HCT116 (cell line): ENCODE results near the gene SLC25A21. TPM values are rescaled to one million over a fixed set of nuclear protein-coding genes. Genes with fewer than 3 reads are reported as not detected.

ENCODE experiments used
- ATAC-seq: fragments of 200-7000 bp; cut with Tn5 transposase; 2 replicates; pipeline ENCODE4 v1.9.1; 2020; ENCODE audit warnings: mild to moderate bottlenecking, moderate library complexity
- BruUV-seq: library from RNA; stranded (reverse); fragments of 400-500 nt; replicated peaks from 2 replicates; lab custom pipeline; 2021; lab: Mats Ljungman, UMichigan
- CTCF ChIA-PET: fragments of 300-600 bp; sonication (Branson Sonifier 250); formaldehyde crosslinking; loops from one replicate; lab custom pipeline; 2021; ENCODE audit warnings: antibody characterized with exemption; lab: Charles Lee
- POLR2A ChIA-PET: fragments of 300-600, 350-600 bp; sonication (Branson Sonifier 250); formaldehyde crosslinking; loops from one replicate; lab custom pipeline; 2021; ENCODE audit warnings: antibody characterized with exemption; lab: Charles Lee
- RAD21 ChIA-PET, 2 experiments: fragments of 300-600 bp; sonication (Branson Sonifier 250); formaldehyde crosslinking; loops; one replicate each; lab custom pipeline; 2023; ENCODE audit warnings: low total read pairs in 2 of 2; ENCODE audit not compliant: uncharacterized antibody in 2 of 2, unreplicated experiment in 2 of 2, low non-redundant PET in 1 of 2; lab: Charles Lee
- DNase-seq: peaks from one replicate; pipeline ENCODE4 v3.0.0-alpha.2; 2010; ENCODE audit warnings: low read depth, low spot score
- H2AFZ ChIP-seq: fragments of 200-600 bp; shearing (Covaris generic), sonication (generic); 2 replicates; pipeline ENCODE4 v1.6.1; 2017; ENCODE audit warnings: low read depth, mixed run types, mixed read lengths, antibody characterized with exemption, low read length; ENCODE audit not compliant: poor library complexity, severe bottlenecking
- H3K27ac ChIP-seq: 2 replicates; pipeline ENCODE4 v1.5.1; 2012; ENCODE audit warnings: low read depth, low read length
- H3K27me3 ChIP-seq: fragments of 200-600 bp; sonication (generic); 2 replicates; pipeline ENCODE4 v1.6.1; 2016; ENCODE audit warnings: mixed run types, low read length, mixed read lengths; ENCODE audit not compliant: insufficient read depth
- H3K36me3 ChIP-seq, 2 experiments: fragments of 200-500 bp in 1 of 2; fragments of 200-600 bp in 1 of 2; sonication (Bioruptor generic) in 1 of 2; sonication (generic) in 1 of 2; 2 replicates each; pipeline versions ENCODE4 v1.5.1 to v1.6.1; 2014 to 2016; ENCODE audit warnings: low read length in 2 of 2, inconsistent platforms in 1 of 2, mixed read lengths in 1 of 2, mixed run types in 1 of 2; ENCODE audit not compliant: insufficient read depth in 2 of 2, control insufficient read depth in 1 of 2
- H3K4me1 ChIP-seq, 2 experiments: fragments of 200-600 bp in 1 of 2; sonication (generic) in 1 of 2; 2 replicates each; pipeline versions ENCODE4 v1.5.1 to v1.6.1; 2012 to 2017; ENCODE audit warnings: low read length in 2 of 2, inconsistent platforms in 1 of 2, mild to moderate bottlenecking in 1 of 2, mixed read lengths in 1 of 2, mixed run types in 1 of 2, moderate library complexity in 1 of 2; ENCODE audit not compliant: insufficient read depth in 2 of 2, control insufficient read depth in 1 of 2
- H3K4me2 ChIP-seq: fragments of 200-600 bp; sonication (generic); 2 replicates; pipeline ENCODE4 v1.6.1; 2017; ENCODE audit warnings: mixed run types, low read length, mixed read lengths
- H3K4me3 ChIP-seq, 2 experiments: fragments of 200-600 bp in 1 of 2; sonication (generic) in 1 of 2; replicated peaks in 1 of 2; 2 replicates each; pipeline ENCODE4 v1.5.1; 2011 to 2016; ENCODE audit warnings: low read length in 2 of 2, control low read depth in 1 of 2, low read depth in 1 of 2, mild to moderate bottlenecking in 1 of 2, mixed read lengths in 1 of 2, mixed run types in 1 of 2
- H3K79me2 ChIP-seq: fragments of 200-600 bp; sonication (generic); 2 replicates; pipeline ENCODE4 v1.6.1; 2017; ENCODE audit warnings: mild to moderate bottlenecking, mixed run types, low read length, moderate library complexity, mixed read lengths; ENCODE audit not compliant: insufficient read depth
- H3K9ac ChIP-seq: fragments of 200-600 bp; sonication (generic); 2 replicates; pipeline ENCODE4 v1.6.1; 2016; ENCODE audit warnings: low read length, mixed read lengths
- H3K9me2 ChIP-seq: fragments of 200-600 bp; sonication (generic), shearing (Covaris generic); 2 replicates; pipeline ENCODE4 v1.6.1; 2017; ENCODE audit warnings: mixed run types, mild to moderate bottlenecking, moderate library complexity; ENCODE audit not compliant: insufficient read depth
- H3K9me3 ChIP-seq, 2 experiments: fragments of 200-500 bp in 1 of 2; fragments of 200-600 bp in 1 of 2; sonication (Bioruptor generic) in 1 of 2; sonication (generic) in 1 of 2; 2 replicates each; pipeline ENCODE4 v1.6.1; 2014 to 2017; ENCODE audit warnings: low read length in 2 of 2, mixed read lengths in 2 of 2, inconsistent platforms in 1 of 2, low read depth in 1 of 2, mild to moderate bottlenecking in 1 of 2, mixed run types in 1 of 2, moderate library complexity in 1 of 2; ENCODE audit not compliant: control insufficient read depth in 1 of 2, insufficient read depth in 1 of 2
- H4K20me1 ChIP-seq: fragments of 200-600 bp; sonication (generic), shearing (Covaris generic); 2 replicates; pipeline ENCODE4 v1.6.1; 2017; ENCODE audit warnings: mixed run types, mild to moderate bottlenecking, moderate library complexity; ENCODE audit not compliant: insufficient read depth
- CBX3 ChIP-seq: IDR thresholded peaks from 2 replicates; pipeline ENCODE4 v1.6.1; 2012; ENCODE audit warnings: low read depth
- CEBPB ChIP-seq: IDR thresholded peaks from 2 replicates; pipeline ENCODE4 v1.6.1; 2012; ENCODE audit warnings: low read depth
- EGR1 ChIP-seq: IDR thresholded peaks from 2 replicates; pipeline ENCODE4 v1.6.1; 2012; ENCODE audit warnings: low read depth
- EZH2 ChIP-seq: fragments of 200-600 bp; sonication (generic); IDR thresholded peaks from 2 replicates; pipeline ENCODE4 v1.6.1; 2017; ENCODE audit warnings: antibody characterized with exemption, mixed run types
- FOSL1 ChIP-seq: IDR thresholded peaks from 2 replicates; pipeline ENCODE4 v1.6.1; 2012; ENCODE audit warnings: low read depth
- POLR2A ChIP-seq: IDR thresholded peaks from 2 replicates; pipeline ENCODE4 v1.7.0; 2011; ENCODE audit warnings: borderline replicate concordance; ENCODE audit not compliant: insufficient read depth, insufficient read length; ENCODE audit errors: extremely low read depth
- POLR2AphosphoS5 ChIP-seq: IDR thresholded peaks from 2 replicates; pipeline ENCODE4 v1.6.1; 2011; ENCODE audit warnings: mild to moderate bottlenecking, low read depth, low read length, moderate library complexity
- RAD21 ChIP-seq: IDR thresholded peaks from 2 replicates; pipeline ENCODE4 v1.6.1; 2012; ENCODE audit warnings: low read depth, mild to moderate bottlenecking
- SIN3A ChIP-seq: IDR thresholded peaks from 2 replicates; pipeline ENCODE4 v1.6.1; 2012; ENCODE audit warnings: low read depth
- TCF7L2 ChIP-seq: IDR thresholded peaks from 2 replicates; pipeline ENCODE4 v1.7.0; 2011; ENCODE audit warnings: borderline replicate concordance, inconsistent platforms; ENCODE audit not compliant: insufficient read depth, insufficient read length; ENCODE audit errors: extremely low read depth
- YY1 ChIP-seq: IDR thresholded peaks from 2 replicates; pipeline ENCODE4 v1.6.1; 2011; ENCODE audit warnings: low read length, low read depth, moderate library complexity, mild to moderate bottlenecking; ENCODE audit not compliant: insufficient replicate concordance; ENCODE audit errors: extremely low read depth
- ZFX ChIP-seq: fragments of 450-650 bp; IDR thresholded peaks from 2 replicates; pipeline ENCODE4 v1.6.1; 2017
- intact Hi-C: fragments of 100-400 bp; cut with micrococcal nuclease; formaldehyde crosslinking; loops from 2 replicates; pipeline ENCODE4 v1.10.0; 2022
- total RNA-seq: library from RNA; stranded (reverse); gene quantifications from one replicate; pipeline ENCODE4 v1.2.1, GENCODE V29; 2021; ENCODE audit not compliant: unreplicated experiment

SLC25A21 gene
- total RNA-seq, 1 experiment from 2014 or later = 3.5 TPM

DNA sequence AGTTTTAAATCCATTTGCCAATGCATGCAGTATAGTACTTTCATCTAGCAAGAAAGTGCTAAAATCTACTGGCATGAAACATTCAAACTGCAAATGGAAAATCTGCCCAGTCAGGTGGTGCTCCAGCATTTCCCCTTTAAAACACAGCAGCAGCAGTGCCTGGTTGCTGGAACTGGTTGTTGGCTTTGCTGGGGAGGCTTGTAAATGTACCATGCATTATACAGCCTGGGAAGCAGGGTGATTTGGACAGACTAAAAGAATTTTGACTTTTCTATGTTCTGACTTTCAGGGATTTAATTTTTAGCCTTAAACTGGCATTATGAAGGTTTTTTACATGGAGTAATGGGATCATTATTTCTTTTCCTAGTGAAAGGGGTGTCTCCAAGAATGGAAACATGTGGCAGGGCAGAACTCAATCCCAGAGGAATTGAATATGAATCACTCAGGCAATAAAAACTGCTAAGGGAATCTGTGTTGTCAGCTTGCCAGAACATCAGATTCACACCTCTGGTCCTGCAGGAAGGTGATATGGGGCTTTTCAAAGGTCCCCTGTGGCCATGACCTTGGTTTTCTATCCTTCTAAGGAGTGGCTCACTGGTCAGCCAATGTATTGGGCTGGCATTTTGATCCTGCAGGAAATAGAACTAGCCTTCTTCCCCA, 519.7 kb downstream of the SLC25A21 start:
- Histone ChIP-seq H3K9me2 (no peaks in the 10 kb centered on the region), H3K4me3 (no peak overlapping the region), H3K36me3 (no peaks in the 10 kb centered on the region), H4K20me1 (no peaks in the 10 kb centered on the region), H3K9ac (no peak overlapping the region), H3K79me2 (no peaks in the 10 kb centered on the region), H3K27me3 (no peaks in the 10 kb centered on the region), H3K27ac (no peak overlapping the region), H3K9me3 (no peaks in the 10 kb centered on the region), H2AFZ (no peak overlapping the region), H3K4me2 (no peak overlapping the region), H3K4me1 (peaks cover 5 to 15% of the 10 kb centered on the region in 2 experiments; a peak in 3 of 4 replicates)
- POLR2A ChIA-PET = no interaction called here
- CTCF ChIA-PET = interaction anchor here (1.0 kb wide), 1 partner anchor 9 kb away, joined by 3 read pairs; the partner anchor contains the start of gene PAX9
- RAD21 ChIA-PET = no interaction called here
- TF ChIP-seq EZH2 (no peak), ZFX (no peak), RAD21 (no peak), CBX3 (no peak), POLR2AphosphoS5 (no peak), TCF7L2 (no peak), SIN3A (no peak), POLR2A (no peak), CEBPB (no peak), FOSL1 (no peak), EGR1 (no peak), YY1 (no peak)
- intact Hi-C loops = loop anchor here (2.0 kb wide), 1 partner anchor 290 kb away; no protein-coding TSS in a partner anchor
- ATAC-seq (no peak), DNase-seq (no peak)
- no TSS peak for BruUV-seq
